H1 (cell line): ENCODE results near the gene BBIP1. TPM values are rescaled to one million over a fixed set of nuclear protein-coding genes. Genes with fewer than 3 reads are reported as not detected.

Source experiments
- ASH2L ChIP-seq: fragments of 200-600, 300-600 bp; sonication (generic); IDR thresholded peaks from one replicate; pipeline ENCODE4 v1.7.1; 2017; ENCODE audit warnings: low read length
- CBX8 ChIP-seq: fragments of 300-800, 300-1000 bp; sonication (generic); IDR thresholded peaks from 2 replicates; pipeline ENCODE4 v1.7.1; 2016; ENCODE audit warnings: low read depth, low read length, borderline replicate concordance
- RNF2 ChIP-seq: fragments of 200-900, 300-1000 bp; sonication (generic); IDR thresholded peaks from 2 replicates; pipeline ENCODE4 v1.7.1; 2016; ENCODE audit warnings: borderline replicate concordance, low read depth, mild to moderate bottlenecking, antibody characterized with exemption, low read length; ENCODE audit not compliant: poor library complexity, severe bottlenecking; ENCODE audit errors: missing control alignments
- TAF7 ChIP-seq: optimal IDR thresholded peaks from 2 replicates; pipeline ENCODE3; 2011; ENCODE audit warnings: low read depth, mild to moderate bottlenecking, inconsistent platforms, low read length, moderate library complexity, borderline replicate concordance
- polyA plus RNA-seq, 7 experiments: library from polyadenylated mRNA; depleted of rRNA in 3 of 7; stranded (reverse) in 5 of 7; unstranded in 2 of 7; fragments of >200 nt in 5 of 7; fragments of 200-250 nt in 2 of 7; gene quantifications; 1 replicate in 5 of 7; 2 replicates in 1 of 7; 4 replicates in 1 of 7; pipeline versions ENCODE4 v1.2.1 to v1.2.3, GENCODE V29; 2011 to 2013; ENCODE audit warnings: missing spikeins in 2 of 7, mixed read lengths in 2 of 7
- total RNA-seq: library from RNA; stranded (reverse); fragmentation: NEBNext Ultra II Directional; extraction: Animal tissue kit (Norgen Biotek cat#: 25700); gene quantifications from 2 replicates; pipeline ENCODE4 v1.2.1, GENCODE V29; 2021

The BBIP1 gene
- total and polyA plus RNA-seq, 2 of the 8 experiments (the other 6 are each of a cell fraction or from before 2014, with no cell fraction given) = 8.8 to 19.6 TPM

DNA sequence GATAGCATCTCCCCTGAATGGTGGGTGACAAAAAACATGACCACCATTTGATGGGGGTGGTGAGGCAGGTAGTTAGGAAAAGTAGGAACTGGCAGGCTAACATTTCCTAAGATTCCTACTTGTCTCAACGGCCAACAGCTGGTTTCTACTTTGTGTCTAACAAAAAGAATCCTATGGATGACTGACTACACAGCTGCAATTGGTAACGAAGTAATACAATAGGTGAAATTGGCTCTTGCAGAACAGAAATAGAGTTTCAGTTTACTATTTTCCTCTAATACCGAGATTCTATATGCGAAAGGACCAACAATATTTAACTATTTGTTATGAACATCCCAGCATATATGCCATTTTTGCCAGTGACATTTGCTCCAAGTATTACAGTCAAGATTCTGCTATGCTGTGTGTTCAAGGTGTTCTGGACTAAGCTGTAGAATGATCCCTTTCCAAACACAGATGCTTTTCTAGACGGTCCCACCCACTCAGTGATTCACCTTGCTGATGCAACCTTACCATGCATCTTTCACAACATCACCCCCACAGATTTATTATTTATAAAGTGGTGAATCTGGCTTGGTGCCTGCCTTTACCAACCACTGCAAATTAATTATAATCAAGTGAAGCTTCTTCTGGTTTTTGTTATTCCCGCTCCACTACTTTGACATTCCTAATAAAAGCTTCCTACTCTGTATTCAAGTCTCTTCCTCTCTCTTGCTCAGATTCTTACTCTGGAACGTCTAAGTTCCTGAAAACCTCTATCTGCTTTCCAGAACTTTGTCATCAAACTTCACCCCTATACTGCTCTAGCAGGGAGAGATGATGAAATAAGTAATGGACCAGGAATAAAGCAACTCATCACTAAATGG, 16.8 kb downstream of the BBIP1 start (continued):
- TF ChIP-seq TAF7 = no peak
- no peak for TF ChIP-seq ASH2L
- no peak for TF ChIP-seq CBX8
- no peak for TF ChIP-seq RNF2
